Vagina (tissue), 2 donors: ENCODE measurements around the gene LXN.

Experiments used
- POLR2A ChIP-seq, 2 donors: fragments of 450-650 bp; IDR thresholded peaks; one replicate each; pipeline ENCODE4 v1.6.1; 2017; ENCODE audit warnings: antibody characterized with exemption in 2 of 2, mild to moderate bottlenecking in 2 of 2, moderate library complexity in 2 of 2
- POLR2AphosphoS5 ChIP-seq, 2 donors: sonication (generic); formaldehyde crosslinking; IDR thresholded peaks; one replicate each; pipeline ENCODE4 v1.9.0; 2017; ENCODE audit warnings: antibody characterized with exemption in 2 of 2, mild to moderate bottlenecking in 2 of 2, low read depth in 1 of 2; ENCODE audit not compliant: insufficient read depth in 1 of 2
- TF ChIP-seq, protein P1 (sequence below), 3 experiments: fragments of 450-650 bp in 2 of 3; fragments of 200-600 bp in 1 of 3; sonication (generic) in 1 of 3; IDR thresholded peaks; one replicate each; pipeline ENCODE4 v1.5.1; 2017 to 2019; ENCODE audit warnings: antibody characterized with exemption in 3 of 3, mild to moderate bottlenecking in 2 of 3, moderate library complexity in 2 of 3

DNA sequence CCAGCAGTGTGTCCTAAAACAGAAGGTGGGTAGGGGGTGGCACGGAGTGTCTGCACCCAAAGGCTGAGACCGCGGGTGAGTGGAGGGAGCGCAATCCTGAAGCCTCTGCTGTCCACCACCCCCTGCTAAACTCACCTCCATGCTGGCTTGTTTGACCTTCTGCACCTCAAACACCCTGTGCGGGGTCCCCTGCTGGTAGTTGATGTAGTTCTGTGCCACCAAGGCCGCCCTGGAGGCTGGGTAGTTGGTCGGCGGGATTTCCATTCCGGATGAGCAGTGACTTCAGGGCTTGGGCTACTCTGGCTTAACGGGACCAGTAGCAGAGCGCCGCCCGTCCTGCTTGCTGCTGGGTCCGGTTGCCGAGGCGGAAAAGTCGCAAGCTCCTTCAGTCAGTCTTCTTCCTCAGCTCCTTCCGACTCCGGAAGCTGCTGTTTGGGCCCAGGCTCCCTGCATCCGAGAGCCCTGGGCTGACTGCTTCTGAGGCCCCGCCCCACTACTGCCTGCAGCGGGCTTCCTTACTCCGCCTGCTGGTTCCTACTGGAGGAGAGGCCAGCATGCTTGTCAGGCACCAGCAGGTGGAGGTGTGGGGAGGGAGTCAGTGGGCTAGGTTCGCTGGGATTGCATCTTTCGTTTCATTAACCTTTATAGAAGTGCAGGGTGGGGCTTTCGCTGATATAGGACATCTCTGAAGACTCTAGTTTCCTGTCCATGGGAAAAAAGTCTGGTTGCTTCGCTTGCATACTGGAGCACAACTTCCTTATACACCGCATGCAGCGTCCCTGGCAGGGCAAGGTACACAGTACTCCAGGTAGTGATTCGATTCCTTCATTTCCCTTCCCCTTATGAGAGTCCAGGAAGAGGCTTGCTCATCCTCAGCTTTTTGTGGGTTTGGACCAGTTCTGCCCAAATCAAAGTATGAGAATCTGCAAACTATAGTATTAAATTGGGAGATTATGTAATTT, at the start of gene LXN:
- TF ChIP-seq, protein P1, sequence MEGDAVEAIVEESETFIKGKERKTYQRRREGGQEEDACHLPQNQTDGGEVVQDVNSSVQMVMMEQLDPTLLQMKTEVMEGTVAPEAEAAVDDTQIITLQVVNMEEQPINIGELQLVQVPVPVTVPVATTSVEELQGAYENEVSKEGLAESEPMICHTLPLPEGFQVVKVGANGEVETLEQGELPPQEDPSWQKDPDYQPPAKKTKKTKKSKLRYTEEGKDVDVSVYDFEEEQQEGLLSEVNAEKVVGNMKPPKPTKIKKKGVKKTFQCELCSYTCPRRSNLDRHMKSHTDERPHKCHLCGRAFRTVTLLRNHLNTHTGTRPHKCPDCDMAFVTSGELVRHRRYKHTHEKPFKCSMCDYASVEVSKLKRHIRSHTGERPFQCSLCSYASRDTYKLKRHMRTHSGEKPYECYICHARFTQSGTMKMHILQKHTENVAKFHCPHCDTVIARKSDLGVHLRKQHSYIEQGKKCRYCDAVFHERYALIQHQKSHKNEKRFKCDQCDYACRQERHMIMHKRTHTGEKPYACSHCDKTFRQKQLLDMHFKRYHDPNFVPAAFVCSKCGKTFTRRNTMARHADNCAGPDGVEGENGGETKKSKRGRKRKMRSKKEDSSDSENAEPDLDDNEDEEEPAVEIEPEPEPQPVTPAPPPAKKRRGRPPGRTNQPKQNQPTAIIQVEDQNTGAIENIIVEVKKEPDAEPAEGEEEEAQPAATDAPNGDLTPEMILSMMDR (IDR thresholded peaks at IDR 0.05): peak in 2 of 3 experiments; percentile 48 to 64
- TF ChIP-seq POLR2AphosphoS5 (IDR thresholded peaks at IDR 0.05; ENCODE audit: insufficient read depth in 1 of 2, low read depth in 1 of 2): peak; percentile 79 to 84
- no peak for TF ChIP-seq POLR2A (IDR thresholded peaks at IDR 0.05)
